ENCODE results near the gene AOC2. TPM values are rescaled to one million over a fixed set of nuclear protein-coding genes. Genes with fewer than 3 reads are reported as not detected.

The AOC2 gene
- total RNA-seq, 3 donors from 2014 or later = 0.92 to 2.1 (median 0.96) TPM

- intact Hi-C loops (cut with DNase I, micrococcal nuclease) = no loop called here
- Histone ChIP-seq H3K4me1 (ENCODE audit: low read depth) (peaks cover 7% of the 10 kb centered on the region), H3K4me3 (no peak overlapping the region), H3K9me3 (no peaks in the 10 kb centered on the region), H3K36me3 (ENCODE audit: low read depth) (no peaks in the 10 kb centered on the region)
- ATAC-seq (no peak), DNase-seq (no peak)
- no peak for TF ChIP-seq CTCF (IDR thresholded peaks at IDR 0.05)
Measured at GRCh38 chr17:42809250-42809649, 35.1 kb upstream of the AOC2 start.

GRCh38 chr17:42814633-42815399 is 29.6 kb upstream of the AOC2 start:
- Histone ChIP-seq H3K9me3 (no peaks in the 10 kb centered on the region), H3K4me1 (ENCODE audit: low read depth) (no peaks in the 10 kb centered on the region), H3K36me3 (ENCODE audit: low read depth) (peaks cover 11% of the 10 kb centered on the region), H3K4me3 (no peak overlapping the region)
- no peak for TF ChIP-seq CTCF (IDR thresholded peaks at IDR 0.05)
- ATAC-seq = no peak
- intact Hi-C loops (cut with DNase I, micrococcal nuclease) = no loop called here
- DNase-seq = no peak

- intact Hi-C loops (cut with DNase I, micrococcal nuclease) = no loop called here
- Histone ChIP-seq H3K36me3 (ENCODE audit: low read depth) (peaks cover 11% of the 10 kb centered on the region), H3K9me3 (no peaks in the 10 kb centered on the region), H3K4me3 (no peak overlapping the region), H3K4me1 (ENCODE audit: low read depth) (peaks cover 7% of the 10 kb centered on the region)
- no peak for ATAC-seq
- DNase-seq = no peak
- no peak for TF ChIP-seq CTCF (IDR thresholded peaks at IDR 0.05)
Measured at GRCh38 chr17:42817866-42818265, 26.5 kb upstream of the AOC2 start.

GRCh38 chr17:42818379-42818778 is 26.0 kb upstream of the AOC2 start:
- Histone ChIP-seq H3K9me3 (no peaks in the 10 kb centered on the region), H3K4me1 (ENCODE audit: low read depth) (peaks cover 12% of the 10 kb centered on the region), H3K36me3 (ENCODE audit: low read depth) (peaks cover 11% of the 10 kb centered on the region), H3K4me3 (no peak overlapping the region)
- no peak for DNase-seq
- TF ChIP-seq CTCF (IDR thresholded peaks at IDR 0.05) = no peak
- ATAC-seq = no peak
- intact Hi-C loops (cut with DNase I, micrococcal nuclease) = no loop called here

- ATAC-seq (peak; percentile 15), DNase-seq (peak in 2 of 3 donors; percentile 66 to 71)
- peaks cover 18% of the 10 kb centered on the region for H3K4me1 ChIP-seq (ENCODE audit: low read depth)
- no peak overlapping the region for H3K4me3 ChIP-seq
- H3K9me3 ChIP-seq = no peaks in the 10 kb centered on the region
- peak; percentile 40 for TF ChIP-seq CTCF (IDR thresholded peaks at IDR 0.05)
- intact Hi-C loops (cut with DNase I, micrococcal nuclease) = no loop called here
- H3K36me3 ChIP-seq (ENCODE audit: low read depth) = peaks cover 11% of the 10 kb centered on the region
Measured at GRCh38 chr17:42819939-42820535, 24.3 kb upstream of the AOC2 start.
